NCI-H748 treated with DMSO at 0.1 percent for 48 hours (cell line): ENCODE data around the gene TBC1D17.

ENCODE experiments used
- DNase-seq: peaks from one replicate; lab custom pipeline; 2025; lab: John Stamatoyannopoulos, UW

TBC1D17 gene

GRCh38 chr19:49894011-49894664 lies 16.6 kb downstream of the TBC1D17 start:
- DNase-seq: no peak

GRCh38 chr19:49894879-49895565 lies 17.5 kb downstream of the TBC1D17 start:
- no peak for DNase-seq

- DNase-seq: no peak
Measured at GRCh38 chr19:49895566-49896297, 18.2 kb downstream of the TBC1D17 start.

- no peak for DNase-seq
Measured at GRCh38 chr19:49896863-49897621, 19.5 kb downstream of the TBC1D17 start, which contains the start of gene IL4I1. IL4I1 (minus strand) TSS chr19:49896887; CDS start chr19:49896160, 727 bp downstream.

GRCh38 chr19:49904136-49904535 lies 26.6 kb downstream of the TBC1D17 start:
- no peak for DNase-seq

GRCh38 chr19:49906879-49907564 lies 29.5 kb downstream of the TBC1D17 start:
- no peak for DNase-seq

- no peak for DNase-seq
Measured at GRCh38 chr19:49907745-49908446, 30.4 kb downstream of the TBC1D17 start.

- DNase-seq: no peak
Measured at GRCh38 chr19:49908480-49909420, 31.2 kb downstream of the TBC1D17 start.

- DNase-seq: no peak
Measured at GRCh38 chr19:49910179-49910578, 32.7 kb downstream of the TBC1D17 start.

GRCh38 chr19:49911381-49912145 lies 34.1 kb downstream of the TBC1D17 start:
- DNase-seq: no peak

GRCh38 chr19:49912965-49913685 lies 35.6 kb downstream of the TBC1D17 start:
- no peak for DNase-seq

- DNase-seq: no peak
Measured at GRCh38 chr19:49913720-49914119, 36.2 kb downstream of the TBC1D17 start.

GRCh38 chr19:49915271-49915670 lies 37.8 kb downstream of the TBC1D17 start:
- DNase-seq: no peak

GRCh38 chr19:49916839-49917733 lies 39.6 kb downstream of the TBC1D17 start:
- no peak for DNase-seq

GRCh38 chr19:49918089-49918488 lies 40.6 kb downstream of the TBC1D17 start:
- DNase-seq: no peak

- DNase-seq: no peak
Measured at GRCh38 chr19:49920624-49921363, 43.3 kb downstream of the TBC1D17 start.
